ENCODE data around the gene ZNF710. TPM values are rescaled to one million over a fixed set of nuclear protein-coding genes. Genes with fewer than 3 reads are reported as not detected.

The ZNF710 gene
- total and polyA plus RNA-seq, 2 of the 4 experiments (the other 2 are of a cell fraction), result 7.6 to 8.2 TPM

- no peak overlapping the region for H2BK5ac ChIP-seq (ENCODE audit: low read depth, low read length, poor library complexity, severe bottlenecking)
- H3K4me3 ChIP-seq (ENCODE audit: insufficient read depth, low read depth, low read length), result no peak overlapping the region
- intact Hi-C loops (cut with micrococcal nuclease) (no loop called here), dilution Hi-C loops (cut with HindIII; ENCODE audit: low sequenced_read_pairs, unreplicated experiment) (no loop called here), in situ Hi-C loops (cut with MboI; ENCODE audit: low sequenced_read_pairs) (no loop called here)
- DNase-seq (no peak), ATAC-seq (ENCODE audit: low read depth) (no peak)
- no peak overlapping the region for H2BK120ac ChIP-seq (ENCODE audit: low read depth, low read length)
- H4K20me1 ChIP-seq (ENCODE audit: insufficient read depth, low read length), result no peaks in the 10 kb centered on the region
- no peak overlapping the region for H2BK15ac ChIP-seq (ENCODE audit: low read depth, low read length)
- no peak overlapping the region for H3K9ac ChIP-seq (ENCODE audit: low read depth, low read length)
- no peak overlapping the region for H3K23ac ChIP-seq (ENCODE audit: low read depth, low read length)
- no peaks in the 10 kb centered on the region for H3K9me1 ChIP-seq (ENCODE audit: insufficient read depth, low read length)
- no peaks in the 10 kb centered on the region for H3K4me1 ChIP-seq (ENCODE audit: control insufficient read depth, insufficient read depth, low read length)
- WGBS, 2 experiments (ENCODE audit: extremely low coverage in 2 of 2, insufficient read length in 1 of 2), result 60% methylated on average over 1 of the region's 8 CpGs; no CpG with 5 or more reads in 1 of the 2 experiments
- TF ChIP-seq RCOR1 (IDR thresholded peaks at IDR 0.05; ENCODE audit: insufficient replicate concordance, low read length), result no peak
- TF ChIP-seq USF2 (IDR thresholded peaks at IDR 0.05; ENCODE audit: low read depth, low read length), result no peak
- no peak for TF ChIP-seq BHLHE40 (IDR thresholded peaks at IDR 0.05; ENCODE audit: low read depth, low read length)
- no peak for TF ChIP-seq NFE2L2 (IDR thresholded peaks at IDR 0.05; ENCODE audit: low read depth, low read length)
- TF ChIP-seq RFX5 (IDR thresholded peaks at IDR 0.05; ENCODE audit: low read depth, low read length), result no peak
- no peak for TF ChIP-seq CTCF (conservative IDR thresholded peaks at IDR 0.05; ENCODE audit: low read depth, low read length)
- TF ChIP-seq MAZ (IDR thresholded peaks at IDR 0.05; ENCODE audit: borderline replicate concordance, low read depth, low read length), result no peak
- TF ChIP-seq MXI1 (IDR thresholded peaks at IDR 0.05; ENCODE audit: borderline replicate concordance, low read depth, low read length), result no peak
- no peak for TF ChIP-seq CHD1 (IDR thresholded peaks at IDR 0.05; ENCODE audit: low read depth, low read length)
- no peak for TF ChIP-seq SMC3 (IDR thresholded peaks at IDR 0.05; ENCODE audit: low read depth, low read length)
- no peak for TF ChIP-seq CEBPB (IDR thresholded peaks at IDR 0.05; ENCODE audit: low read depth, low read length)
- no peak for TF ChIP-seq RAD21 (IDR thresholded peaks at IDR 0.05; ENCODE audit: low read length)
- no peak for TF ChIP-seq ELK1 (IDR thresholded peaks at IDR 0.05; ENCODE audit: borderline replicate concordance, low read depth, low read length)
- no peak overlapping the region for H3K27ac ChIP-seq (ENCODE audit: insufficient read depth, low read length)
- CTCF ChIA-PET, result interaction anchor here (1.4 kb wide), 1 partner anchor 9 kb away, joined by 5 read pairs; no protein-coding TSS in a partner anchor
- no peaks in the 10 kb centered on the region for H3K79me1 ChIP-seq (ENCODE audit: low read depth in 1 of 2, low read length in 2 of 2)
- no peak overlapping the region for H2AFZ ChIP-seq (replicated peaks; ENCODE audit: low read length, poor library complexity)
- H4K8ac ChIP-seq (ENCODE audit: low read depth in 2 of 2, low read length in 2 of 2), result no peak overlapping the region
- no TSS peak for BruUV-seq (replicated peaks)
- H3K9me3 ChIP-seq (ENCODE audit: control insufficient read depth, insufficient read depth, low read length), result no peaks in the 10 kb centered on the region
- H3K4me2 ChIP-seq (ENCODE audit: low read depth, low read length), result no peak overlapping the region
- no peak overlapping the region for H3K4ac ChIP-seq (ENCODE audit: low read depth, low read length)
- peaks cover 20% of the 10 kb centered on the region for H3K27me3 ChIP-seq (ENCODE audit: control insufficient read depth, insufficient read depth, low read length)
- no peak overlapping the region for H4K5ac ChIP-seq (ENCODE audit: low read depth, low read length)
- H2AK5ac ChIP-seq (ENCODE audit: low read depth, low read length), result no peak overlapping the region
- no peak overlapping the region for H3K56ac ChIP-seq (ENCODE audit: extremely low read depth, insufficient read depth, low read length)
- no peak overlapping the region for H3K14ac ChIP-seq (replicated peaks; ENCODE audit: low read depth, low read length)
- POLR2A ChIA-PET (ENCODE audit: unreplicated experiment), result no interaction called here
- no peak overlapping the region for H4K91ac ChIP-seq (ENCODE audit: insufficient read depth, low read depth, low read length)
- no peak overlapping the region for H2BK20ac ChIP-seq (ENCODE audit: low read depth, low read length)
- H2AK9ac ChIP-seq (replicated peaks; ENCODE audit: low read depth, low read length, poor library complexity), result no peak overlapping the region
- no peak overlapping the region for H3K18ac ChIP-seq (ENCODE audit: low read depth, low read length)
- H3K36me3 ChIP-seq (ENCODE audit: control insufficient read depth, insufficient read depth, low read length), result no peaks in the 10 kb centered on the region
Measured at GRCh38 chr15:89975482-89976245, 25.5 kb upstream of the ZNF710 start.
